Spleen (tissue), 7 donors: ENCODE results near the gene PASD1.

Experiments used
- POLR2A ChIP-seq, 3 donors: fragments of 450-650 bp; IDR thresholded peaks; one replicate each; pipeline ENCODE4 v1.5.1; 2017; ENCODE audit warnings: antibody characterized with exemption in 3 of 3, mild to moderate bottlenecking in 1 of 3
- POLR2AphosphoS5 ChIP-seq, 3 donors: sonication (generic); formaldehyde crosslinking; IDR thresholded peaks; one replicate each; pipeline ENCODE4 v1.5.1; 2017; ENCODE audit warnings: antibody characterized with exemption in 3 of 3
- TF ChIP-seq, protein P1 (sequence below), 11 experiments: fragments of 200-600 bp in 7 of 11; fragments of 450-650 bp in 4 of 11; sonication (generic) in 4 of 11; IDR thresholded peaks in 8 of 11; conservative IDR thresholded peaks in 3 of 11; 1 replicate in 7 of 11; 2 replicates in 4 of 11; pipeline versions ENCODE4 v1.4.0 to v1.8.0; 2016 to 2021; ENCODE audit warnings: antibody characterized with exemption in 11 of 11, inconsistent platforms in 4 of 11, mild to moderate bottlenecking in 1 of 11
- donor health status: DM: no; HTN: no; CAD: no; lungs with moderate emphysema.
- donor health status: DM: no; HTN: no; CAD: no.
- donor health status: DM: no; HTN: no; CAD: no.

DNA sequence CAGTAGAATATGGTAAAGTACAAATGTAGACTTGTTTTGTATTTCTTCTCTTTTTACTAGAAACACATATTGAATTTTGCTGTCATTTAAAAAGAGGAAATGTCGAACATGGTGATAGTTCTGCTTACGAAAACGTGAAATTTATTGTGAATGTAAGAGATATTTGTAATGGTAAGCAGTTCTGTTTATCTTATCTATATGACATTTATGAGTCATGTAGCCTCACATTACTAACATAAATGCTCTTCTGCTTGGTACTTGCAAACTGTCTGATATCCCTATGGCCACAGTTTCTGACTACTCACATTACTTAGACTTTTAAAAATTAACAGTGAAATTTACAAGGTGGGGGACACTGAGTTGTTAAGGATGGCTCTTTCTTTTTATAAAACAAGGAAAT lies 57.9 kb downstream of the PASD1 start:
- TF ChIP-seq, protein P1, sequence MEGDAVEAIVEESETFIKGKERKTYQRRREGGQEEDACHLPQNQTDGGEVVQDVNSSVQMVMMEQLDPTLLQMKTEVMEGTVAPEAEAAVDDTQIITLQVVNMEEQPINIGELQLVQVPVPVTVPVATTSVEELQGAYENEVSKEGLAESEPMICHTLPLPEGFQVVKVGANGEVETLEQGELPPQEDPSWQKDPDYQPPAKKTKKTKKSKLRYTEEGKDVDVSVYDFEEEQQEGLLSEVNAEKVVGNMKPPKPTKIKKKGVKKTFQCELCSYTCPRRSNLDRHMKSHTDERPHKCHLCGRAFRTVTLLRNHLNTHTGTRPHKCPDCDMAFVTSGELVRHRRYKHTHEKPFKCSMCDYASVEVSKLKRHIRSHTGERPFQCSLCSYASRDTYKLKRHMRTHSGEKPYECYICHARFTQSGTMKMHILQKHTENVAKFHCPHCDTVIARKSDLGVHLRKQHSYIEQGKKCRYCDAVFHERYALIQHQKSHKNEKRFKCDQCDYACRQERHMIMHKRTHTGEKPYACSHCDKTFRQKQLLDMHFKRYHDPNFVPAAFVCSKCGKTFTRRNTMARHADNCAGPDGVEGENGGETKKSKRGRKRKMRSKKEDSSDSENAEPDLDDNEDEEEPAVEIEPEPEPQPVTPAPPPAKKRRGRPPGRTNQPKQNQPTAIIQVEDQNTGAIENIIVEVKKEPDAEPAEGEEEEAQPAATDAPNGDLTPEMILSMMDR (IDR thresholded peaks at IDR 0.05 in 8 of 11, conservative IDR thresholded peaks at IDR 0.05 in 3 of 11) = no peak
- TF ChIP-seq POLR2AphosphoS5 (IDR thresholded peaks at IDR 0.05) = no peak
- no peak for TF ChIP-seq POLR2A (IDR thresholded peaks at IDR 0.05)
